ENCODE data around the gene PIK3IP1.

The PIK3IP1 gene

GRCh38 chr22:31268281-31268680 is 24.0 kb downstream of the PIK3IP1 start:
- H3K9ac ChIP-seq: no peak overlapping the region
- H3K4me1 ChIP-seq: no peaks in the 10 kb centered on the region
- no peak overlapping the region for H3K4me2 ChIP-seq (ENCODE audit: low read length)
- H3K36me3 ChIP-seq (ENCODE audit: control insufficient read depth, insufficient read depth, low read length): no peaks in the 10 kb centered on the region
- H2AFZ ChIP-seq: no peak overlapping the region
- H3K79me2 ChIP-seq: no peaks in the 10 kb centered on the region
- no peaks in the 10 kb centered on the region for H3K27me3 ChIP-seq (ENCODE audit: control insufficient read depth, insufficient read depth, low read length)
- H3K4me3 ChIP-seq (ENCODE audit: low read depth, low read length): no peak overlapping the region
- H3K9me3 ChIP-seq (ENCODE audit: control insufficient read depth, low read length): no peaks in the 10 kb centered on the region
- H3K27ac ChIP-seq: no peak overlapping the region
- TF ChIP-seq CTCF (IDR thresholded peaks at IDR 0.05): no peak

GRCh38 chr22:31263896-31264640 is 28.2 kb downstream of the PIK3IP1 start:
- no peak for TF ChIP-seq CTCF (IDR thresholded peaks at IDR 0.05)
- H3K79me2 ChIP-seq: peaks cover under 1% of the 10 kb centered on the region
- no peak overlapping the region for H3K27ac ChIP-seq
- no peaks in the 10 kb centered on the region for H3K36me3 ChIP-seq (ENCODE audit: control insufficient read depth, insufficient read depth, low read length)
- no peaks in the 10 kb centered on the region for H3K27me3 ChIP-seq (ENCODE audit: control insufficient read depth, insufficient read depth, low read length)
- no peaks in the 10 kb centered on the region for H3K4me1 ChIP-seq
- no peak overlapping the region for H3K9ac ChIP-seq
- H3K4me2 ChIP-seq (ENCODE audit: low read length): no peak overlapping the region
- H3K4me3 ChIP-seq (ENCODE audit: low read depth, low read length): no peak overlapping the region
- no peaks in the 10 kb centered on the region for H3K9me3 ChIP-seq (ENCODE audit: control insufficient read depth, low read length)
- H2AFZ ChIP-seq: no peak overlapping the region

GRCh38 chr22:31262312-31263133 is 29.8 kb downstream of the PIK3IP1 start:
- Histone ChIP-seq H2AFZ (no peak overlapping the region), H3K4me3 (ENCODE audit: low read depth, low read length) (no peak overlapping the region), H3K27me3 (ENCODE audit: control insufficient read depth, insufficient read depth, low read length) (no peaks in the 10 kb centered on the region), H3K4me1 (no peaks in the 10 kb centered on the region), H3K36me3 (ENCODE audit: control insufficient read depth, insufficient read depth, low read length) (no peaks in the 10 kb centered on the region), H3K79me2 (peaks cover 3% of the 10 kb centered on the region), H3K4me2 (ENCODE audit: low read length) (peak overlapping the region; percentile 33), H3K9me3 (ENCODE audit: control insufficient read depth, low read length) (no peaks in the 10 kb centered on the region), H3K27ac (no peak overlapping the region), H3K9ac (no peak overlapping the region)
- no peak for TF ChIP-seq CTCF (IDR thresholded peaks at IDR 0.05)

- Histone ChIP-seq H3K36me3 (ENCODE audit: control insufficient read depth, insufficient read depth, low read length) (no peaks in the 10 kb centered on the region), H3K27ac (no peak overlapping the region), H3K79me2 (peaks cover 5% of the 10 kb centered on the region)
Measured at GRCh38 chr22:31260474-31260856, 31.8 kb downstream of the PIK3IP1 start.

More at GRCh38 chr22:31260474-31260856, 31.8 kb downstream of the PIK3IP1 start:
- H2AFZ ChIP-seq: no peak overlapping the region
- H3K4me3 ChIP-seq (ENCODE audit: low read depth, low read length): no peak overlapping the region
- H3K4me2 ChIP-seq (ENCODE audit: low read length): no peak overlapping the region
- peaks cover under 1% of the 10 kb centered on the region for H3K4me1 ChIP-seq
- no peak overlapping the region for H3K9ac ChIP-seq
- no peaks in the 10 kb centered on the region for H3K9me3 ChIP-seq (ENCODE audit: control insufficient read depth, low read length)
- no peaks in the 10 kb centered on the region for H3K27me3 ChIP-seq (ENCODE audit: control insufficient read depth, insufficient read depth, low read length)
- no peak for TF ChIP-seq CTCF (IDR thresholded peaks at IDR 0.05)

All from parathyroid adenoma (tissue), 2 donors.